Osteoblast (primary cell): ENCODE data around the gene VMP1. TPM values are rescaled to one million over a fixed set of nuclear protein-coding genes. Genes with fewer than 3 reads are reported as not detected.

Experiments used
- DNase-seq: peaks from one replicate; pipeline ENCODE4 v3.0.0; 2011; ENCODE audit warnings: low spot score, mixed read lengths; ENCODE audit not compliant: insufficient read length; ENCODE audit errors: missing footprints
- H2AFZ ChIP-seq: 2 replicates; pipeline ENCODE4 v1.6.0; 2011; ENCODE audit warnings: mild to moderate bottlenecking, low read length
- H3K27ac ChIP-seq: 2 replicates; pipeline ENCODE4 v1.5.1; 2011; ENCODE audit warnings: mild to moderate bottlenecking, low read depth, low read length, moderate library complexity
- H3K27me3 ChIP-seq: 2 replicates; pipeline ENCODE4 v1.6.0; 2012; ENCODE audit warnings: mild to moderate bottlenecking, control low read depth, inconsistent platforms, low read length, moderate library complexity; ENCODE audit not compliant: insufficient read depth
- H3K36me3 ChIP-seq: 2 replicates; pipeline ENCODE4 v1.5.1; 2011; ENCODE audit warnings: mild to moderate bottlenecking, low read length, control low read depth, moderate library complexity; ENCODE audit not compliant: insufficient read depth
- H3K4me1 ChIP-seq: 2 replicates; pipeline ENCODE4 v1.5.1; 2011; ENCODE audit warnings: mild to moderate bottlenecking, low read length, control low read depth, moderate library complexity; ENCODE audit not compliant: insufficient read depth
- H3K4me2 ChIP-seq: 2 replicates; pipeline ENCODE4 v1.6.0; 2011; ENCODE audit warnings: mild to moderate bottlenecking, low read length; ENCODE audit not compliant: insufficient read depth
- H3K4me3 ChIP-seq: fragments of 200-600 bp; sonication (generic); 3 replicates; pipeline ENCODE4 v1.5.1; 2012; ENCODE audit warnings: mild to moderate bottlenecking, low read length, inconsistent platforms; ENCODE audit not compliant: insufficient read depth
- H3K79me2 ChIP-seq: 2 replicates; pipeline ENCODE4 v1.6.0; 2012; ENCODE audit warnings: mild to moderate bottlenecking, low read length, control low read depth, inconsistent platforms; ENCODE audit not compliant: insufficient read depth
- H3K9me3 ChIP-seq: 2 replicates; pipeline ENCODE4 v1.5.1; 2011; ENCODE audit warnings: low read depth, low read length, control low read depth
- H4K20me1 ChIP-seq: 2 replicates; pipeline ENCODE4 v1.6.0; 2012; ENCODE audit warnings: mild to moderate bottlenecking, low read length, control low read depth; ENCODE audit not compliant: insufficient read depth
- total RNA-seq: library from RNA; depleted of rRNA; stranded (reverse); fragments of >200 nt; gene quantifications from 2 replicates; pipeline ENCODE4 v1.2.3, GENCODE V29; 2012
- TF ChIP-seq, protein P1 (sequence below): IDR thresholded peaks from 2 replicates; pipeline ENCODE4 v1.5.1; 2011; ENCODE audit warnings: mild to moderate bottlenecking, low read depth, low read length, moderate library complexity; ENCODE audit errors: extremely low read depth

The VMP1 gene
- total RNA-seq, 1 donor = 415 TPM

DNA sequence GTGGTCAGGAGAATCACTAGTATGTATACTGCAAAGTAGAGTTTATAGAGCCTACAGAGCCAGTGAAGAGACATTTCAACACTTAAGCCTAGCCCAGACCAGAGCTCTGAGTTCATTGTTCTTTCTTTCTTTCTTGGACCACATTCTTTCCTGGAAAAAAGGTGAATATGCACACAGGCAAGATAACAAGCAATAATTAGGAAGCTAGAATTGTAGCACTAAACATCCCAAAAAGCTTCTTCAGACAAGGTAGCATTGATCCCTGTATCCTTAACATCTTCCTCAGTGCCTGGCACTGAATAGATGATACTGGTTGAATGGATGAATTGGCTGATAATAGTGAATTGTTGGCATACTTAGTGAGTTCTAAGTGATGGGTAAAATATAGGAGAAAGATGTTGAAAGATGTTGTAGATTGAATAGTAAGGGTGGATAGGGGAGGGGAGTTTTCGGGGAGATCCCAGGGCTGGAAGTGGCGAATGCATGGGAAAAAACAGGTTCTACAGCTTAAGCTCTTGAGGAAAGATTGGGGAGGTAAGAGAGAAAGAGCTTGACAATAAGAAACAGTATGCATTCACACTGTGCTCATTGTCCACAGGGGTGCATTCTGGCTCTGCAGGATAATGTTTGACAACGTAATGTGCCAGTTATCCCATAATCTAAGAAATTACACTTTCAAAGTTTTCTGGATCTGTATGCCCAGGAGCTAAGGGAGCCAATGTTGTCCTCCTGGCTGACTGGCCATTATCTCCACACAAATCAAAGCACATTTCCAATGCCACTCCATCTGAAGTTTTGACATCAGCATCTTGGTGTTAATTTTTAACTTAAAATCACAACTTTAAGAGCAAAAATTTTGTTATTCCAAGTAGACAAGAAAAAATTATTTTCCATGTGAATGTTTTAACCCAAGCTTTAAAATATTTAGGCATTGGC lies 149.7 kb downstream of the VMP1 start:
- Histone ChIP-seq H2AFZ (no peak overlapping the region), H3K4me3 (no peak overlapping the region), H3K4me1 (peaks cover 21% of the 10 kb centered on the region), H3K9me3 (no peaks in the 10 kb centered on the region), H3K27me3 (no peaks in the 10 kb centered on the region), H3K36me3 (no peaks in the 10 kb centered on the region), H3K27ac (no peak overlapping the region), H4K20me1 (no peaks in the 10 kb centered on the region), H3K79me2 (no peaks in the 10 kb centered on the region), H3K4me2 (no peak overlapping the region)
- DNase-seq = no peak
- TF ChIP-seq, protein P1, sequence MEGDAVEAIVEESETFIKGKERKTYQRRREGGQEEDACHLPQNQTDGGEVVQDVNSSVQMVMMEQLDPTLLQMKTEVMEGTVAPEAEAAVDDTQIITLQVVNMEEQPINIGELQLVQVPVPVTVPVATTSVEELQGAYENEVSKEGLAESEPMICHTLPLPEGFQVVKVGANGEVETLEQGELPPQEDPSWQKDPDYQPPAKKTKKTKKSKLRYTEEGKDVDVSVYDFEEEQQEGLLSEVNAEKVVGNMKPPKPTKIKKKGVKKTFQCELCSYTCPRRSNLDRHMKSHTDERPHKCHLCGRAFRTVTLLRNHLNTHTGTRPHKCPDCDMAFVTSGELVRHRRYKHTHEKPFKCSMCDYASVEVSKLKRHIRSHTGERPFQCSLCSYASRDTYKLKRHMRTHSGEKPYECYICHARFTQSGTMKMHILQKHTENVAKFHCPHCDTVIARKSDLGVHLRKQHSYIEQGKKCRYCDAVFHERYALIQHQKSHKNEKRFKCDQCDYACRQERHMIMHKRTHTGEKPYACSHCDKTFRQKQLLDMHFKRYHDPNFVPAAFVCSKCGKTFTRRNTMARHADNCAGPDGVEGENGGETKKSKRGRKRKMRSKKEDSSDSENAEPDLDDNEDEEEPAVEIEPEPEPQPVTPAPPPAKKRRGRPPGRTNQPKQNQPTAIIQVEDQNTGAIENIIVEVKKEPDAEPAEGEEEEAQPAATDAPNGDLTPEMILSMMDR = no peak

DNA sequence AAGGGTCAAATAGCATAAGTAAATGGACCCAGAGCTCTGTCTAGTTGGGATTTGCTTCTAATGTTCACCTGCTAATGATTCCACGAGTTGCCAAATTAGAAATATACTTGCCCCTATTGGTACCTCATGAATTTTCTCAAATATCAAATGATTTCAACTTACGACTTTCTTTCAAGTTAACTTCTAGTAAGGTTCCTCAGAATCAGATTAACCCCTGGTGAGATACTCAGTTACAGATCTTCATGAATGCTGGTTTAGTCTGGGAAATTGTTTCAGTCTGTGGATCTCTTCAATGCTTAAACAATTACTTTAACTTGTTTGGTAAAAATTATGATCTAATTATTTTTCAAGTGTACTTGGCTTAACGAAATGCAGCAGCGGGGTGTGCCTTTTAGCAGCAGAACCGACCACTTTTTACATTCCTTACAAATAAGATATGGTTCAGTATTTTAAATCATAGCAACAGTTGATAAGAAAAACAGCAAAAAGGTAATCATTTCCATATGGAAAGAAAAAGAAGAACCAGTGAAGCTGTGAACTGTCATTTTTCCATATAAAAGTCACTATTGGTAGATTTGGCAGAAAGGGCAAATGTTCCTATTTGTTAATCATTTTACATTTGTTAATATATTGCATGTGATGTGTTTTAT lies 150.8 kb downstream of the VMP1 start:
- Histone ChIP-seq H3K79me2 (no peaks in the 10 kb centered on the region), H3K27me3 (no peaks in the 10 kb centered on the region), H2AFZ (no peak overlapping the region), H4K20me1 (no peaks in the 10 kb centered on the region), H3K4me3 (no peak overlapping the region), H3K4me1 (peaks cover 10% of the 10 kb centered on the region), H3K9me3 (no peaks in the 10 kb centered on the region), H3K4me2 (no peak overlapping the region), H3K36me3 (no peaks in the 10 kb centered on the region), H3K27ac (no peak overlapping the region)
- DNase-seq = no peak
- TF ChIP-seq, protein P1 = no peak

DNA sequence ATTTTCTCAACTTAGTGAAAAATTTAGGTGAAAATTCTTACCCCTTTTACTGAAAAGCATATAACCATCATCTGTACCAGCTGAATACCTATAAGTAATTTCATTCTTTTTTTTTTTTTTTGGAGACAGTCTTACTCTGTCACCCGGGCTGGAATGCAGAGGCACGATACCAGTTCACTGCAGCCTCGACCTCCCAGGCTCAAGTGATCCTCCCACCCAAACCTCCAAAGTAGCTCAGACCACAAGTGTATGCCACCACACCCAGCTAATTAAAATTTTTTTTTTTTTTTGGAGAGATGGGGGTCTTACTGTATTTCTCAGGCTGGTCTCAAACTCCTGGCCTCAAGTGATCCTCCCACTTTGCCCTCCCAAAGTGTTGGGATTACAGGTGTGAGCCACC lies 151.5 kb downstream of the VMP1 start:
- H3K4me2 ChIP-seq = no peak overlapping the region
- no peaks in the 10 kb centered on the region for H3K36me3 ChIP-seq
- peaks cover 4% of the 10 kb centered on the region for H3K4me1 ChIP-seq
- TF ChIP-seq, protein P1 = no peak
- no peak overlapping the region for H3K4me3 ChIP-seq
- H4K20me1 ChIP-seq = no peaks in the 10 kb centered on the region
- H3K79me2 ChIP-seq = no peaks in the 10 kb centered on the region
- no peaks in the 10 kb centered on the region for H3K9me3 ChIP-seq
- H2AFZ ChIP-seq = no peak overlapping the region
- peak overlapping the region; percentile 21 for H3K27ac ChIP-seq
- no peaks in the 10 kb centered on the region for H3K27me3 ChIP-seq
- no peak for DNase-seq

DNA sequence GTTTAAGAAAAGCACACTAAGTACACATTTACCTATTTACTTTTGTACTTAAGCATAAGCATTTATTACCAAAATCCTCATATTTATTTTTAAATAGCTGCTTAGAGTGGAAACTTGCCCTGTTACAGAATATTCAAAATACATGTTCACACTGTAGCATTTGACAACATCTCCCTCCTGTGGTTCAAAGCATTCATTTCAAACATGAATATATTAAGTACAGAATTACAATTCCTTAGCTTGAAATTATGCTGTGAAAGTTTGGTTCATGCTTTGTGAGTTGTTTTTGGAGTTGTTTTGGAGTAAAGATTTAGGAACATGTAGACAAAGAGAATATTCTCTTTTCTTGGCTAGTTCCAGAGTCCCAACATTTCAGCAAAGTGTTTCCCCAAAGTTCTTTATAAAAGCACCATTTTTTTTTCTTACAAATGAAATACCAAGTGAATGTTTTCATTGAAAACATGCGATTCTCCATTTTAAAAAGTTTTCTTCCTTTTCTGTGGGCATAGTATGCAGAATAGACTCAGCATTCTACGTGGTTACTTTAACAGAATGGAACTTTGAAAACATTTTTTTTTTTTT lies 152.1 kb downstream of the VMP1 start:
- H3K79me2 ChIP-seq = no peaks in the 10 kb centered on the region
- H2AFZ ChIP-seq = peak overlapping the region; percentile 36
- no peak overlapping the region for H3K27ac ChIP-seq
- H3K36me3 ChIP-seq = no peaks in the 10 kb centered on the region
- no peaks in the 10 kb centered on the region for H3K27me3 ChIP-seq
- H3K9me3 ChIP-seq = no peaks in the 10 kb centered on the region
- H3K4me1 ChIP-seq = peaks cover 4% of the 10 kb centered on the region
- no peak for DNase-seq
- no peak overlapping the region for H3K4me2 ChIP-seq
- H3K4me3 ChIP-seq = no peak overlapping the region
- H4K20me1 ChIP-seq = no peaks in the 10 kb centered on the region
- TF ChIP-seq, protein P1 = peak; percentile 73
